Hepatic stellate cell (primary cell): ENCODE results near the gene R3HDM4.

Experiments used
- DNase-seq: peaks from one replicate; pipeline ENCODE4 v3.0.0; 2011; ENCODE audit warnings: low spot score

The R3HDM4 gene

GRCh38 chr19:947090-947706, 34.2 kb upstream of the R3HDM4 start:
- no peak for DNase-seq

GRCh38 chr19:945401-946252, 32.6 kb upstream of the R3HDM4 start:
- no peak for DNase-seq

- DNase-seq: no peak
Observed at GRCh38 chr19:944663-945241, 31.7 kb upstream of the R3HDM4 start.

- no peak for DNase-seq
Observed at GRCh38 chr19:944171-944567, 31.1 kb upstream of the R3HDM4 start.

GRCh38 chr19:943551-944170, 30.6 kb upstream of the R3HDM4 start:
- no peak for DNase-seq

GRCh38 chr19:942133-942645, 29.2 kb upstream of the R3HDM4 start:
- no peak for DNase-seq

- DNase-seq: no peak
Observed at GRCh38 chr19:941292-942132, 28.5 kb upstream of the R3HDM4 start.

GRCh38 chr19:940591-941291, 27.7 kb upstream of the R3HDM4 start:
- DNase-seq: peak; percentile 83

- DNase-seq: no peak
Observed at GRCh38 chr19:939922-940321, 26.9 kb upstream of the R3HDM4 start.

- no peak for DNase-seq
Observed at GRCh38 chr19:939439-939838, 26.4 kb upstream of the R3HDM4 start.

- DNase-seq: no peak
Observed at GRCh38 chr19:938233-938923, 25.4 kb upstream of the R3HDM4 start.

- no peak for DNase-seq
Observed at GRCh38 chr19:937259-937694, 24.3 kb upstream of the R3HDM4 start.

GRCh38 chr19:936175-936546, 23.1 kb upstream of the R3HDM4 start:
- no peak for DNase-seq

- DNase-seq: no peak
Observed at GRCh38 chr19:934865-935479, 22.0 kb upstream of the R3HDM4 start.

- DNase-seq: no peak
Observed at GRCh38 chr19:934197-934840, 21.3 kb upstream of the R3HDM4 start.

GRCh38 chr19:933553-933882, 20.5 kb upstream of the R3HDM4 start:
- DNase-seq: no peak

GRCh38 chr19:932648-933552, 19.9 kb upstream of the R3HDM4 start:
- DNase-seq: peak; percentile 98

GRCh38 chr19:931860-932647, 19.0 kb upstream of the R3HDM4 start:
- DNase-seq: no peak
